Measurements from ENCODE around the gene EIF4A3. TPM values are rescaled to one million over a fixed set of nuclear protein-coding genes. Genes with fewer than 3 reads are reported as not detected.

Gene EIF4A3
- total RNA-seq, 4 donors from 2014 or later = 37.0 to 74.5 (median 55.8) TPM

DNA sequence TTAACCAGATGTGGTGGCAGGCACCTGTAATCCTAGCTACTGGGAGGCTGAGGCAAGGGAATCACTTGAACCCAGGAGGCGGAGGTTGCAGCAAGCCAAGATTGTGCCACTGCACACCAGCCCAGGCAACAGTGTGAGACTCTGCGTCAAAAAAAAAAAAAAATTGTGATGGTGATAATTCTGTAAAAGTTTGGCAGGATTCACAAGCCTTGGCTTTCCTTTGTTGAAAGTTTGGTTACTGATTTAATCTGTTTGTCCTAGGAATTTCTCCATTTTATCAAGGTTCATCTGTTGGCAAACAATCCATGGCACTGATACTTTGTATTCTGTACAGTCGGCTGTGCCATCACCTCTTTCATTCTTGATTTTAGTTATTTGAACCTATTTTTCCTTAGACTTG, 15.9 kb downstream of the EIF4A3 start:
- Histone ChIP-seq H3K27ac (no peak overlapping the region), H3K27me3 (no peaks in the 10 kb centered on the region), H3K4me1 (no peaks in the 10 kb centered on the region), H3K36me3 (peaks cover 0 to 24% (median 9%) of the 10 kb centered on the region in 4 donors), H3K4me3 (no peak overlapping the region), H3K9me3 (no peaks in the 10 kb centered on the region)
- WGBS, 2 donors (ENCODE audit: low coverage in 1 of 2) = 92 to 95% methylated on average over 2 to 3 of the region's 3 CpGs
- DNase-seq = no peak
- in situ Hi-C loops (cut with MboI; ENCODE audit: low pct_ligation_motif_present in 1 of 4, low pct_unique_long_range_greater_than_20kb in 1 of 4, low sequenced_read_pairs in 3 of 4) (no loop called here), intact Hi-C loops (cut with DNase I; ENCODE audit: low total_unique reads) (no loop called here)
- TF ChIP-seq, protein P1, sequence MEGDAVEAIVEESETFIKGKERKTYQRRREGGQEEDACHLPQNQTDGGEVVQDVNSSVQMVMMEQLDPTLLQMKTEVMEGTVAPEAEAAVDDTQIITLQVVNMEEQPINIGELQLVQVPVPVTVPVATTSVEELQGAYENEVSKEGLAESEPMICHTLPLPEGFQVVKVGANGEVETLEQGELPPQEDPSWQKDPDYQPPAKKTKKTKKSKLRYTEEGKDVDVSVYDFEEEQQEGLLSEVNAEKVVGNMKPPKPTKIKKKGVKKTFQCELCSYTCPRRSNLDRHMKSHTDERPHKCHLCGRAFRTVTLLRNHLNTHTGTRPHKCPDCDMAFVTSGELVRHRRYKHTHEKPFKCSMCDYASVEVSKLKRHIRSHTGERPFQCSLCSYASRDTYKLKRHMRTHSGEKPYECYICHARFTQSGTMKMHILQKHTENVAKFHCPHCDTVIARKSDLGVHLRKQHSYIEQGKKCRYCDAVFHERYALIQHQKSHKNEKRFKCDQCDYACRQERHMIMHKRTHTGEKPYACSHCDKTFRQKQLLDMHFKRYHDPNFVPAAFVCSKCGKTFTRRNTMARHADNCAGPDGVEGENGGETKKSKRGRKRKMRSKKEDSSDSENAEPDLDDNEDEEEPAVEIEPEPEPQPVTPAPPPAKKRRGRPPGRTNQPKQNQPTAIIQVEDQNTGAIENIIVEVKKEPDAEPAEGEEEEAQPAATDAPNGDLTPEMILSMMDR (IDR thresholded peaks at IDR 0.05) = no peak
- TF ChIP-seq POLR2AphosphoS5 (IDR thresholded peaks at IDR 0.05) (no peak), EP300 (IDR thresholded peaks at IDR 0.05; ENCODE audit: low read depth) (no peak), POLR2A (IDR thresholded peaks at IDR 0.05) (no peak)

DNA sequence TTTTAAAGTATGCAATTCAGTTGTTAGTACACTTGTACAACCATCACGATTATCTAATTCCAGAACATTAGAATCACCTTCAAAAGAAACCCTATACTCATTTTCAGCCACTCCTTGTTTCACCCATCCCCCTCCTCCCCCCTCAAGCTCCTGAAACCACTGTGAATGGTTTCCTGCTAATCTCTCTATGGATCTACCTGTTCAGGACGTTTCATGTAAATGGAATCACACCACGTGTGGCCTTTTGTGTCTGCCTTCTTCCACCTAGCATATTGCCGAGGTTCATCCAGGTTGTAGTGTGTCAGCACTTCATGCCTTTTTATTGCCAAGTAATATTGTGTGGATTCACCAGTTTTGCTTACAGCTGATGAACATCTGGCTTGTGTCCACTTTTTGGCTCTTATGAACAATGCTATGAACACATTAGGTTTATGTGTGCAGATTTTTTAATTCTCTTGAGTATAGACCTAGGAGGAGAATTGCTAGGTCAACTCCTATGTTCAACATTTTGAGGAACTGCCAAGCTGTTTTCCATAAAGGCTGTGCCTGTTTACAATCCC, 17.8 kb downstream of the EIF4A3 start:
- H3K36me3 ChIP-seq = peaks cover 0 to 5% (median 0%) of the 10 kb centered on the region in 4 donors
- intact Hi-C loops (cut with DNase I; ENCODE audit: low total_unique reads) (no loop called here), in situ Hi-C loops (cut with MboI; ENCODE audit: low pct_ligation_motif_present in 1 of 4, low pct_unique_long_range_greater_than_20kb in 1 of 4, low sequenced_read_pairs in 3 of 4) (no loop called here)
- H3K4me3 ChIP-seq = no peak overlapping the region
- no peak for DNase-seq
- H3K27me3 ChIP-seq = no peaks in the 10 kb centered on the region
- TF ChIP-seq, protein P1 (IDR thresholded peaks at IDR 0.05) = no peak
- TF ChIP-seq POLR2A (IDR thresholded peaks at IDR 0.05) = no peak
- TF ChIP-seq EP300 (IDR thresholded peaks at IDR 0.05; ENCODE audit: low read depth) = no peak
- TF ChIP-seq POLR2AphosphoS5 (IDR thresholded peaks at IDR 0.05) = no peak
- H3K9me3 ChIP-seq = no peaks in the 10 kb centered on the region
- H3K4me1 ChIP-seq = no peaks in the 10 kb centered on the region
- H3K27ac ChIP-seq = no peak overlapping the region
- WGBS, 2 donors (ENCODE audit: low coverage in 1 of 2) = 26 to 34% methylated on average over 4 of the region's 4 CpGs

DNA sequence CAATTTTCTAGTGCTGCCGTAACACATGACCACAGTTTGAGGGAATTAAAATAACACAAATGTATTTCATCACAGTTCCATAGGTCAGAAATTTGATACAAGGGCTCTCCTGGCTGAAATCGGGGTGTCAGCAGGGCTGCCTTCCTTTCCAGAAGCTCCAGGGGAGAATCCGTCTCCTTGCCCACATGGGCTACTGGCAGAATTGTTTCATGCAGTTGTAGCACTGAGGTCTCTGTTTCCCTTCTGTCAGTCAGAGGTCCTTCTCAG, 20.5 kb downstream of the EIF4A3 start:
- no peak for TF ChIP-seq POLR2A (IDR thresholded peaks at IDR 0.05)
- TF ChIP-seq, protein P1 (IDR thresholded peaks at IDR 0.05) = no peak
- no peak for TF ChIP-seq EP300 (IDR thresholded peaks at IDR 0.05; ENCODE audit: low read depth)
- TF ChIP-seq POLR2AphosphoS5 (IDR thresholded peaks at IDR 0.05) = no peak
- 75 to 86% methylated on average over 2 to 3 of the region's 3 CpGs for WGBS, 2 donors (ENCODE audit: low coverage in 1 of 2)
- Histone ChIP-seq H3K9me3 (no peaks in the 10 kb centered on the region), H3K4me3 (no peak overlapping the region), H3K27me3 (no peaks in the 10 kb centered on the region), H3K4me1 (no peaks in the 10 kb centered on the region), H3K27ac (no peak overlapping the region), H3K36me3 (no peaks in the 10 kb centered on the region)
- in situ Hi-C loops (cut with MboI; ENCODE audit: low pct_ligation_motif_present in 1 of 4, low pct_unique_long_range_greater_than_20kb in 1 of 4, low sequenced_read_pairs in 3 of 4) (no loop called here), intact Hi-C loops (cut with DNase I; ENCODE audit: low total_unique reads) (no loop called here)
- no peak for DNase-seq

DNA sequence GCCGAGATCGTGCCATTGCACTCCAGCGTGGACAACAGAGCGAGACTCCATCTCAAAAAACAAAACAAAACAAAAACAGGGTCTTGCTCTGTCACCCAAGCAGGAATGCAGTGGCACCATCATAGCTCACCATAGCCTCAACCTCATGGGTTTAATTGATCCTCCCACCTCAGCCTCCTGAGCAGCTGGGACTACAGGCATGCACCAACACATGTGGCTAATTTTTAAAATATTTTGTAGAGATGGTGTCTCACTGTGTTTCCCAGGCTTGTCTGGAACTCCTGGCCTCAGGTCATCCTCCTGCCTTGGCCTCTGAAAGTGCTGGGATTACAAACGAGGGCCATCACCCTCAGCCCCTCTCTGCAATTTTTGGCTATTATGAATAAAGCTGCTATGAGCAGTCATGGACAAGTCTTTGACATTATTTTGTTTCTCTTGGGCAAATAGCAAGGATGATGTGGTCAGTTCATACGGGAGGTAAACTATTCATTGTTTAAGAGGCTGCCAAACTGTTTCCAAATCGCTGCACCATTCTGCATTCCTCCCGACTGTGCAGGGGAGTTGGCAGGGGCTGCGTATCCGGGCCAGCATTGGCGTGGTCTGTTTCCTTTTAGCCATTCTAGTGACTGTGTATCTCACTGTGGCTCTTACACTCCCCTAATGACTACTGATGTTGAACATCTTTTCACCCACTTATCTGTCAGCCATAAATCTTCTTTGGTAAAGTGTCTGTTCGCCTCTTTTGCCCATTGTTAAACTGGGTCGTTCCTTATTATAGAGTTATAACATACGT, 21.1 kb downstream of the EIF4A3 start:
- intact Hi-C loops (cut with DNase I; ENCODE audit: low total_unique reads) = no loop called here
- WGBS, 2 donors (ENCODE audit: low coverage in 1 of 2) = 40 to 64% methylated on average over 9 to 14 of the region's 14 CpGs
- DNase-seq = no peak
- no peaks in the 10 kb centered on the region for H3K27me3 ChIP-seq
- H3K27ac ChIP-seq = no peak overlapping the region
- no peaks in the 10 kb centered on the region for H3K36me3 ChIP-seq
- TF ChIP-seq EP300 (IDR thresholded peaks at IDR 0.05; ENCODE audit: low read depth) = no peak
- no peak for TF ChIP-seq POLR2A (IDR thresholded peaks at IDR 0.05)
- TF ChIP-seq, protein P1 (IDR thresholded peaks at IDR 0.05) = no peak
- no peak for TF ChIP-seq POLR2AphosphoS5 (IDR thresholded peaks at IDR 0.05)
- no peak overlapping the region for H3K4me3 ChIP-seq
- H3K9me3 ChIP-seq = no peaks in the 10 kb centered on the region
- in situ Hi-C loops (cut with MboI; ENCODE audit: low pct_ligation_motif_present in 1 of 4, low pct_unique_long_range_greater_than_20kb in 1 of 4, low sequenced_read_pairs in 3 of 4) = no loop called here
- H3K4me1 ChIP-seq = no peaks in the 10 kb centered on the region

Measured in transverse colon (tissue), 4 donors.